Prostate gland (tissue), 2 donors: ENCODE results near the gene ZNF784. TPM values are rescaled to one million over a fixed set of nuclear protein-coding genes. Genes with fewer than 3 reads are reported as not detected.
A peak's percentile ranks its signal among the peaks of the same experiment; 100 is the strongest.

Source experiments
- DNase-seq: peaks from one replicate; pipeline ENCODE4 v3.0.0-alpha.2; 2019; ENCODE audit warnings: low spot score
- H3K27ac ChIP-seq, 2 donors: fragments of 200-600 bp; sonication (generic); 2 replicates each; pipeline ENCODE4 v1.5.1; 2017 to 2019
- H3K27me3 ChIP-seq: fragments of 200-600 bp; sonication (generic); replicated peaks from 2 replicates; pipeline ENCODE4 v1.5.1; 2019; ENCODE audit not compliant: insufficient read depth
- H3K36me3 ChIP-seq, 2 donors: fragments of 200-600 bp; sonication (generic); 1 replicate in 1 of 2; 2 replicates in 1 of 2; pipeline versions ENCODE4 v1.5.1 to v1.8.1; 2017 to 2019
- H3K4me1 ChIP-seq: fragments of 200-600 bp; sonication (generic); replicated peaks from 2 replicates; pipeline ENCODE4 v1.5.1; 2019
- H3K4me3 ChIP-seq, 2 donors: fragments of 200-600 bp; sonication (generic); 2 replicates each; pipeline ENCODE4 v1.5.1; 2017 to 2019
- H3K9me3 ChIP-seq: fragments of 200-600 bp; sonication (generic); 2 replicates; pipeline ENCODE4 v1.5.1; 2017
- CTCF ChIP-seq, 4 experiments: fragments of 200-600 bp in 2 of 4; fragments of 450-650 bp in 2 of 4; sonication (generic) in 2 of 4; IDR thresholded peaks; 1 replicate in 3 of 4; 2 replicates in 1 of 4; pipeline ENCODE4 v1.5.1; 2016 to 2019; ENCODE audit warnings: antibody characterized with exemption in 4 of 4, mild to moderate bottlenecking in 2 of 4, moderate library complexity in 2 of 4
- POLR2A ChIP-seq: fragments of 450-650 bp; IDR thresholded peaks from one replicate; pipeline ENCODE4 v1.6.1; 2016; ENCODE audit warnings: antibody characterized with exemption, mild to moderate bottlenecking
- POLR2AphosphoS5 ChIP-seq: sonication (generic); formaldehyde crosslinking; IDR thresholded peaks from one replicate; pipeline ENCODE4 v1.6.1; 2017; ENCODE audit warnings: antibody characterized with exemption
- WGBS: methylation state at CpG from one replicate; pipeline ENCODE4 v1.1.5; 2018; 5-methylcytosine and 5-hydroxymethylcytosine counted together
- intact Hi-C: fragments of 100-400 bp; cut with DNase I; formaldehyde crosslinking; loops from one replicate; pipeline ENCODE4 v1.14.2; 2022
- total RNA-seq, 2 donors: library from RNA; depleted of rRNA; stranded (reverse); fragments of >200 nt; gene quantifications; one replicate each; pipeline ENCODE4 v1.1.0, GENCODE V29; 2016

ZNF784 gene
- total RNA-seq, 2 donors from 2014 or later = 8.9 to 17.2 TPM

- Histone ChIP-seq H3K36me3 (no peaks in the 10 kb centered on the region), H3K9me3 (no peaks in the 10 kb centered on the region), H3K4me1 (peaks cover 21% of the 10 kb centered on the region), H3K27ac (no peak overlapping the region), H3K27me3 (no peaks in the 10 kb centered on the region), H3K4me3 (no peak overlapping the region)
- TF ChIP-seq CTCF (IDR thresholded peaks at IDR 0.05) (no peak), POLR2AphosphoS5 (no peak), POLR2A (no peak)
- WGBS = 85% methylated on average over 4 of the region's 4 CpGs
- no peak for DNase-seq
- intact Hi-C loops = no loop called here
Observed at GRCh38 chr19:55636723-55637122, 12.4 kb upstream of the ZNF784 start.

- H3K9me3 ChIP-seq = no peaks in the 10 kb centered on the region
- no peak for TF ChIP-seq POLR2AphosphoS5
- no peak for TF ChIP-seq POLR2A
- TF ChIP-seq CTCF (IDR thresholded peaks at IDR 0.05) = no peak
- no peak for DNase-seq
- H3K27me3 ChIP-seq = no peaks in the 10 kb centered on the region
- intact Hi-C loops = no loop called here
- H3K4me3 ChIP-seq = peak overlapping the region; percentile 94 to 99
- peak overlapping the region; percentile 93 to 96 for H3K27ac ChIP-seq
- 59% methylated on average over 7 of the region's 7 CpGs for WGBS
- H3K36me3 ChIP-seq = no peaks in the 10 kb centered on the region
- H3K4me1 ChIP-seq = peaks cover 21% of the 10 kb centered on the region
Observed at GRCh38 chr19:55635856-55636440, 11.6 kb upstream of the ZNF784 start.

GRCh38 chr19:55635334-55635717 is 11.0 kb upstream of the ZNF784 start:
- H3K36me3 ChIP-seq = no peaks in the 10 kb centered on the region
- WGBS = 4% methylated on average over 9 of the region's 9 CpGs
- no peaks in the 10 kb centered on the region for H3K27me3 ChIP-seq
- intact Hi-C loops = no loop called here
- peaks cover 18% of the 10 kb centered on the region for H3K4me1 ChIP-seq
- peak overlapping the region; percentile 94 to 99 for H3K4me3 ChIP-seq
- no peaks in the 10 kb centered on the region for H3K9me3 ChIP-seq
- H3K27ac ChIP-seq = peak overlapping the region; percentile 93 to 96
- TF ChIP-seq POLR2AphosphoS5 = no peak
- TF ChIP-seq CTCF (IDR thresholded peaks at IDR 0.05) = no peak
- TF ChIP-seq POLR2A = no peak
- DNase-seq = no peak

GRCh38 chr19:55633861-55634260 is 9.5 kb upstream of the ZNF784 start:
- Histone ChIP-seq H3K9me3 (no peaks in the 10 kb centered on the region), H3K27ac (peak overlapping the region in 1 of 2 donors; percentile 93), H3K4me3 (no peak overlapping the region), H3K36me3 (no peaks in the 10 kb centered on the region), H3K4me1 (peaks cover 12% of the 10 kb centered on the region), H3K27me3 (no peaks in the 10 kb centered on the region)
- no peak for TF ChIP-seq POLR2A
- TF ChIP-seq CTCF (IDR thresholded peaks at IDR 0.05) = no peak
- TF ChIP-seq POLR2AphosphoS5 = no peak
- WGBS = 67% methylated on average over 8 of the region's 8 CpGs
- intact Hi-C loops = loop anchor here (2.0 kb wide), 1 partner anchor 117 kb away; no protein-coding TSS in a partner anchor
- no peak for DNase-seq

GRCh38 chr19:55632463-55632834 is 8.1 kb upstream of the ZNF784 start:
- H3K4me3 ChIP-seq = no peak overlapping the region
- H3K27ac ChIP-seq = peak overlapping the region in 1 of 2 donors; percentile 52
- no peaks in the 10 kb centered on the region for H3K27me3 ChIP-seq
- TF ChIP-seq POLR2A (no peak), CTCF (IDR thresholded peaks at IDR 0.05) (peak; percentile 79 to 91 (median 89)), POLR2AphosphoS5 (peak; percentile 73)
- 25% methylated on average over 3 of the region's 3 CpGs for WGBS
- no peaks in the 10 kb centered on the region for H3K9me3 ChIP-seq
- peaks cover 12% of the 10 kb centered on the region for H3K4me1 ChIP-seq
- peak; percentile 93 for DNase-seq
- intact Hi-C loops = loop anchor here (2.0 kb wide), 1 partner anchor 116 kb away; no protein-coding TSS in a partner anchor
- H3K36me3 ChIP-seq = no peaks in the 10 kb centered on the region
